H9 (cell line): ENCODE data around the gene ZSCAN29. TPM values are rescaled to one million over a fixed set of nuclear protein-coding genes. Genes with fewer than 3 reads are reported as not detected.

Source experiments
- DNase-seq: peaks from one replicate; pipeline ENCODE4 v3.0.0-alpha.2; 2017
- H2AFZ ChIP-seq: one replicate; pipeline ENCODE4 v1.6.1; 2013; ENCODE audit warnings: mild to moderate bottlenecking, low read length, control low read depth, moderate library complexity
- H2AK5ac ChIP-seq: 2 replicates; pipeline ENCODE4 v1.6.1; 2013; ENCODE audit warnings: low read length, control low read depth, mixed read lengths; ENCODE audit not compliant: insufficient read length
- H2BK120ac ChIP-seq: one replicate; pipeline ENCODE4 v1.6.1; 2013; ENCODE audit warnings: low read depth, mild to moderate bottlenecking, low read length, control low read depth, inconsistent platforms; ENCODE audit not compliant: poor library complexity, severe bottlenecking
- H2BK12ac ChIP-seq: 2 replicates; pipeline ENCODE4 v1.6.1; 2013; ENCODE audit warnings: low read length, control low read depth, mixed read lengths, low read depth; ENCODE audit not compliant: insufficient read length
- H2BK15ac ChIP-seq: 2 replicates; pipeline ENCODE4 v1.6.1; 2013; ENCODE audit warnings: low read depth, low read length, control low read depth
- H2BK20ac ChIP-seq: one replicate; pipeline ENCODE4 v1.6.1; 2013; ENCODE audit warnings: low read depth, mild to moderate bottlenecking, low read length, control low read depth, inconsistent platforms; ENCODE audit not compliant: poor library complexity, severe bottlenecking
- H2BK5ac ChIP-seq: 2 replicates; pipeline ENCODE4 v1.6.1; 2013; ENCODE audit warnings: low read length, control low read depth, mixed read lengths; ENCODE audit not compliant: insufficient read length
- H3K14ac ChIP-seq: 2 replicates; pipeline ENCODE4 v1.6.1; 2013; ENCODE audit warnings: low read length, control low read depth; ENCODE audit not compliant: insufficient read depth
- H3K18ac ChIP-seq: 2 replicates; pipeline ENCODE4 v1.6.1; 2013; ENCODE audit warnings: low read depth, mild to moderate bottlenecking, mixed read lengths, low read length, control low read depth; ENCODE audit not compliant: insufficient read length
- H3K23ac ChIP-seq: 2 replicates; pipeline ENCODE4 v1.6.1; 2013; ENCODE audit warnings: low read length, control low read depth, mixed read lengths, low read depth; ENCODE audit not compliant: insufficient read length
- H3K23me2 ChIP-seq: 2 replicates; pipeline ENCODE4 v1.6.1; 2013; ENCODE audit warnings: low read depth, mild to moderate bottlenecking, mixed read lengths, low read length, control low read depth; ENCODE audit not compliant: insufficient read length, poor library complexity, severe bottlenecking
- H3K27ac ChIP-seq: 2 replicates; pipeline ENCODE4 v1.5.1; 2013; ENCODE audit warnings: low read length, control low read depth, mixed read lengths, low read depth; ENCODE audit not compliant: insufficient read length
- H3K27me3 ChIP-seq: 2 replicates; pipeline ENCODE4 v1.6.1; 2013; ENCODE audit warnings: low read length, control low read depth, inconsistent platforms; ENCODE audit not compliant: insufficient read depth
- H3K4ac ChIP-seq: 2 replicates; pipeline ENCODE4 v1.6.1; 2013; ENCODE audit warnings: low read depth, mild to moderate bottlenecking, control low read depth, inconsistent platforms, low read length, moderate library complexity
- H3K4me1 ChIP-seq: 2 replicates; pipeline ENCODE4 v1.6.1; 2013; ENCODE audit warnings: low read length, control low read depth, inconsistent platforms; ENCODE audit not compliant: insufficient read depth
- H3K4me2 ChIP-seq: 2 replicates; pipeline ENCODE4 v1.6.1; 2013; ENCODE audit warnings: low read length, control low read depth, mixed read lengths; ENCODE audit not compliant: insufficient read length, insufficient read depth
- H3K56ac ChIP-seq: 2 replicates; pipeline ENCODE4 v1.6.1; 2013; ENCODE audit warnings: low read depth, mild to moderate bottlenecking, mixed read lengths, low read length, control low read depth; ENCODE audit not compliant: insufficient read length
- H3K79me1 ChIP-seq: 2 replicates; pipeline ENCODE4 v1.6.1; 2013; ENCODE audit warnings: low read depth, mild to moderate bottlenecking, moderate library complexity, low read length, control low read depth, inconsistent platforms; ENCODE audit not compliant: insufficient read depth, poor library complexity, severe bottlenecking
- H3K79me2 ChIP-seq: 2 replicates; pipeline ENCODE4 v1.6.1; 2013; ENCODE audit warnings: low read length, control low read depth, inconsistent platforms; ENCODE audit not compliant: insufficient read depth
- H3K9ac ChIP-seq: 2 replicates; pipeline ENCODE4 v1.6.1; 2013; ENCODE audit warnings: low read length, control low read depth, mixed read lengths; ENCODE audit not compliant: insufficient read length; ENCODE audit errors: extremely low read depth
- H3K9me3 ChIP-seq: one replicate; pipeline ENCODE4 v1.6.1; 2013; ENCODE audit warnings: low read depth, low read length, inconsistent platforms; ENCODE audit not compliant: control insufficient read depth
- H3T11ph ChIP-seq: one replicate; pipeline ENCODE4 v1.6.1; 2013; ENCODE audit warnings: mild to moderate bottlenecking, low read length, control low read depth, inconsistent platforms
- H4K20me1 ChIP-seq: one replicate; pipeline ENCODE4 v1.6.1; 2013; ENCODE audit not compliant: control insufficient read depth, insufficient read length, insufficient read depth
- H4K5ac ChIP-seq: 2 replicates; pipeline ENCODE4 v1.6.1; 2013; ENCODE audit warnings: low read depth, mild to moderate bottlenecking, mixed read lengths, low read length, control low read depth; ENCODE audit not compliant: insufficient read length
- H4K8ac ChIP-seq: replicated peaks from 2 replicates; pipeline ENCODE4 v1.6.1; 2013; ENCODE audit warnings: low read length, control low read depth, mixed read lengths, low read depth; ENCODE audit not compliant: insufficient read length
- H4K91ac ChIP-seq: 2 replicates; pipeline ENCODE4 v1.6.1; 2013; ENCODE audit warnings: low read depth, mild to moderate bottlenecking, moderate library complexity, mixed read lengths, low read length, control low read depth; ENCODE audit not compliant: insufficient read length
- H3K27ac Mint-ChIP-seq, 3 experiments: 2 replicates in 2 of 3; 3 replicates in 1 of 3; pipeline ENCODE4 v1.8.0; 2020 to 2021; ENCODE audit warnings: mixed read lengths in 3 of 3, mild to moderate bottlenecking in 1 of 3, moderate library complexity in 1 of 3
- H3K27me3 Mint-ChIP-seq: 2 replicates; pipeline ENCODE4 v1.8.0; 2021; ENCODE audit warnings: low read depth, mild to moderate bottlenecking, moderate library complexity, mixed read lengths
- H3K36me3 Mint-ChIP-seq, 3 experiments: 2 replicates in 2 of 3; 3 replicates in 1 of 3; pipeline ENCODE4 v1.8.0; 2020 to 2021; ENCODE audit warnings: low read depth in 3 of 3, mixed read lengths in 3 of 3; ENCODE audit not compliant: insufficient read depth in 1 of 3
- H3K4me1 Mint-ChIP-seq, 2 experiments: 2 replicates each; pipeline ENCODE4 v1.8.0; 2020; ENCODE audit warnings: mixed read lengths in 2 of 2
- H3K4me3 Mint-ChIP-seq, 2 experiments: 2 replicates in 1 of 2; 3 replicates in 1 of 2; pipeline ENCODE4 v1.8.0; 2020 to 2021; ENCODE audit warnings: mild to moderate bottlenecking in 2 of 2, mixed read lengths in 2 of 2, moderate library complexity in 1 of 2
- H3K9me3 Mint-ChIP-seq, 2 experiments: 2 replicates in 1 of 2; 3 replicates in 1 of 2; pipeline ENCODE4 v1.8.0; 2020; ENCODE audit warnings: mild to moderate bottlenecking in 2 of 2, mixed read lengths in 2 of 2, moderate library complexity in 1 of 2
- CTCF ChIP-seq: fragments of 200-600 bp; sonication (generic); conservative IDR thresholded peaks from 3 replicates; pipeline ENCODE4 v1.8.0; 2021; ENCODE audit warnings: antibody characterized with exemption, mild to moderate bottlenecking
- WGBS: extraction: QIAGEN DNeasy Blood & Tissue Kit; methylation state at CpG from one replicate; pipeline ENCODE4 v1.1.7; 2013; ENCODE audit warnings: missing lambda C conversion rate, low lambda C conversion rate, mixed read lengths; ENCODE audit not compliant: insufficient read length; ENCODE audit errors: extremely low coverage; 5-methylcytosine and 5-hydroxymethylcytosine counted together
- total RNA-seq: library from RNA; stranded (reverse); gene quantifications from 2 replicates; pipeline ENCODE4 v1.2.1, GENCODE V29; 2021

Gene ZSCAN29
- total RNA-seq, 1 experiment from 2014 or later, result 52.5 TPM

- H4K91ac ChIP-seq, result no peak overlapping the region
- no peak for TF ChIP-seq CTCF
- Mint-ChIP-seq H3K4me1 (0 out of 4 replicates have a peak, but pooled peaks cover 0 to 2% of the 10 kb centered on the region in 2 experiments), H3K36me3 (peaks cover 80 to 85% (median 85%) of the 10 kb centered on the region in 3 experiments), H3K27ac (peak overlapping the region in 1 of 3 experiments; percentile 3; a peak in 1 of 7 replicates), H3K4me3 (no peak overlapping the region), H3K27me3 (no peaks in the 10 kb centered on the region), H3K9me3 (peaks cover 33 to 47% of the 10 kb centered on the region in 2 experiments)
- peaks cover 30% of the 10 kb centered on the region for H3K9me3 ChIP-seq
- no peak overlapping the region for H3K18ac ChIP-seq
- peaks cover 3% of the 10 kb centered on the region for H3K79me1 ChIP-seq
- H2BK120ac ChIP-seq, result no peak overlapping the region
- H2AK5ac ChIP-seq, result no peak overlapping the region
- no CpG with 5 or more reads among the region's 7 CpGs for WGBS
- H2BK5ac ChIP-seq, result no peak overlapping the region
- H4K8ac ChIP-seq, result no peak overlapping the region
- H4K5ac ChIP-seq, result no peak overlapping the region
- no peaks in the 10 kb centered on the region for H3K4me1 ChIP-seq
- no peaks in the 10 kb centered on the region for H4K20me1 ChIP-seq
- DNase-seq, result no peak
- H2AFZ ChIP-seq, result no peak overlapping the region
- H3K4me2 ChIP-seq, result no peak overlapping the region
- H3K9ac ChIP-seq, result no peak overlapping the region
- no peak overlapping the region for H3K14ac ChIP-seq
- H3K27ac ChIP-seq, result no peak overlapping the region
- no peak overlapping the region for H3K56ac ChIP-seq
- no peak overlapping the region for H2BK20ac ChIP-seq
- H3K23ac ChIP-seq, result no peak overlapping the region
- no peak overlapping the region for H2BK15ac ChIP-seq
- H3T11ph ChIP-seq, result no peak overlapping the region
- no peaks in the 10 kb centered on the region for H3K27me3 ChIP-seq
- H3K4ac ChIP-seq, result no peak overlapping the region
- H3K23me2 ChIP-seq, result no peaks in the 10 kb centered on the region
- H3K79me2 ChIP-seq, result no peaks in the 10 kb centered on the region
- no peak overlapping the region for H2BK12ac ChIP-seq
Observed at GRCh38 chr15:43361313-43361903, 9.4 kb downstream of the ZSCAN29 start.
